ENCODE data around the gene CXCR6.
A peak's percentile ranks its signal among the peaks of the same experiment; 100 is the strongest.

CXCR6 gene

DNA sequence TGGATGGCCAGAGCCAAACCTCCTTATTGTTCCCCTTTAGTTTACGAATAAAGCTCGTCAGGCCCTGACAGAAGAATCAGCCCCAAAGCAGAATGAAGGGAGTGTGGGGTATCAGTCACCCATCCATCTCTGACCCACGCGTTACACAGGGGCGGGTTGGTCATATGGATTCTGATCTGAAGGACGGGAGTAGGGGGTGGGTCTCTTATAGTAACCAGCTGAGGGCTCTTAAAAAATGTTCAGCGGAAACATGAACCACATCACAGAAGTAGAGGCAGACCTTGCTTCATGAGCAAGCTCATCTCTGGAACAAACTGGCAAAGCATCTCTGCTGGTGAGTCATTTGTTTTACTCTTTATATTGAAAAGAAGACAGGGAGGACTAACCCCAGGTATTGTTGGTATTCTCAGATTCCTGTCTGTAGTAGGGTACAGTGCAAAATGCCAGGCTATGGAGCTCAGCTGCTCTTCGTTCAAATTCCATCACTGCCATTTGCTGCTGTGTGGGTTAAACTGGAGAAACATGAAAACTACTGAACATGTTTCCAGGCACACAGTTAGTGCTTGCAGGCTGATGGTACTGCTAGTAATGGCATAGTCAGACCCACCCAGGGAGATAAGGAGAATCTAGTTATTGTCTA lies at the start of gene CXCR6:
TSS of gene CXCR6 (plus strand) at position 258 of the 640 bp plus-strand sequence. CDS start 3,018 bp downstream, outside the sequence.
- Histone ChIP-seq H3K27me3 (ENCODE audit: low read depth, low read length) (no peaks in the 10 kb centered on the region), H3K36me3 (replicated peaks; ENCODE audit: low read depth, low read length) (peaks cover 31% of the 10 kb centered on the region), H3K9ac (ENCODE audit: low read length) (no peak within 1 kb of the TSS), H2AFZ (ENCODE audit: low read depth, low read length) (no peak within 1 kb of the TSS), H3K27ac (ENCODE audit: low read length) (no peak within 1 kb of the TSS), H3K9me3 (ENCODE audit: insufficient read depth, low read length) (no peaks in the 10 kb centered on the region), H3K79me2 (ENCODE audit: low read length) (no peaks in the 10 kb centered on the region), H3K4me3 (ENCODE audit: low read length) (no peak within 1 kb of the TSS), H3K4me2 (ENCODE audit: low read length) (no peak within 1 kb of the TSS), H3K4me1 (ENCODE audit: low read length) (peaks cover 12% of the 10 kb centered on the region), H4K20me1 (ENCODE audit: insufficient read depth, low read length) (0 out of 2 replicates have a peak, but pooled peaks cover 3% of the 10 kb centered on the region)
- TF ChIP-seq EZH2phosphoT487 (IDR thresholded peaks at IDR 0.05; ENCODE audit: low read depth): no peak
- TF ChIP-seq, protein P1, sequence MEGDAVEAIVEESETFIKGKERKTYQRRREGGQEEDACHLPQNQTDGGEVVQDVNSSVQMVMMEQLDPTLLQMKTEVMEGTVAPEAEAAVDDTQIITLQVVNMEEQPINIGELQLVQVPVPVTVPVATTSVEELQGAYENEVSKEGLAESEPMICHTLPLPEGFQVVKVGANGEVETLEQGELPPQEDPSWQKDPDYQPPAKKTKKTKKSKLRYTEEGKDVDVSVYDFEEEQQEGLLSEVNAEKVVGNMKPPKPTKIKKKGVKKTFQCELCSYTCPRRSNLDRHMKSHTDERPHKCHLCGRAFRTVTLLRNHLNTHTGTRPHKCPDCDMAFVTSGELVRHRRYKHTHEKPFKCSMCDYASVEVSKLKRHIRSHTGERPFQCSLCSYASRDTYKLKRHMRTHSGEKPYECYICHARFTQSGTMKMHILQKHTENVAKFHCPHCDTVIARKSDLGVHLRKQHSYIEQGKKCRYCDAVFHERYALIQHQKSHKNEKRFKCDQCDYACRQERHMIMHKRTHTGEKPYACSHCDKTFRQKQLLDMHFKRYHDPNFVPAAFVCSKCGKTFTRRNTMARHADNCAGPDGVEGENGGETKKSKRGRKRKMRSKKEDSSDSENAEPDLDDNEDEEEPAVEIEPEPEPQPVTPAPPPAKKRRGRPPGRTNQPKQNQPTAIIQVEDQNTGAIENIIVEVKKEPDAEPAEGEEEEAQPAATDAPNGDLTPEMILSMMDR (IDR thresholded peaks at IDR 0.05; ENCODE audit: low read depth, low read length): no peak

DNA sequence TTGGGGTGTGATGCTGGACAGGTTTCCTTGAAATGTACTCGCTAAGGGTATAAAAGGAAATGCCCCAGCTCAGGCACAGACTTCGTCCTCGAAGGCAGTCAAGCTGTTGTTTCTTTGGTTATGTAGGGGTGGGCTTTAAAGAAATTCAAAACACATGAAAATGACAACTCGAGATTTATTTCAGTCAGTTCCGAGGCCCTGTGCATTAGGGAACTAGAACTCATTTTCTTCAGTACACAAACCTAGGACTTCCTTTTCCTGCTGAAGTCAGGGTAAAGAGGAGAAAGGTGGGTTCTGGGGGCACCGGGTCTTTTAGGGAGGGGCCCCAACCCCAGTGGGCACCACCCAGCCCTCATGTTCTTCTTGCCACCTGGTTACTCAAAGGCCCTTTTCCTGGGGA lies 49.2 kb upstream of the CXCR6 start:
- Histone ChIP-seq H3K36me3 (replicated peaks; ENCODE audit: low read depth, low read length) (no peaks in the 10 kb centered on the region), H3K9ac (ENCODE audit: low read length) (no peak overlapping the region), H3K79me2 (ENCODE audit: low read length) (no peaks in the 10 kb centered on the region), H3K9me3 (ENCODE audit: insufficient read depth, low read length) (no peaks in the 10 kb centered on the region), H2AFZ (ENCODE audit: low read depth, low read length) (no peak overlapping the region), H3K4me2 (ENCODE audit: low read length) (peak overlapping the region; percentile 5; the same call in 1 of the 2 replicates), H4K20me1 (ENCODE audit: insufficient read depth, low read length) (no peaks in the 10 kb centered on the region), H3K27me3 (ENCODE audit: low read depth, low read length) (peaks cover 86% of the 10 kb centered on the region), H3K4me1 (ENCODE audit: low read length) (no peaks in the 10 kb centered on the region), H3K27ac (ENCODE audit: low read length) (no peak overlapping the region), H3K4me3 (ENCODE audit: low read length) (no peak overlapping the region)
- TF ChIP-seq, protein P1 (IDR thresholded peaks at IDR 0.05; ENCODE audit: low read depth, low read length): no peak
- no peak for TF ChIP-seq EZH2phosphoT487 (IDR thresholded peaks at IDR 0.05; ENCODE audit: low read depth)

DNA sequence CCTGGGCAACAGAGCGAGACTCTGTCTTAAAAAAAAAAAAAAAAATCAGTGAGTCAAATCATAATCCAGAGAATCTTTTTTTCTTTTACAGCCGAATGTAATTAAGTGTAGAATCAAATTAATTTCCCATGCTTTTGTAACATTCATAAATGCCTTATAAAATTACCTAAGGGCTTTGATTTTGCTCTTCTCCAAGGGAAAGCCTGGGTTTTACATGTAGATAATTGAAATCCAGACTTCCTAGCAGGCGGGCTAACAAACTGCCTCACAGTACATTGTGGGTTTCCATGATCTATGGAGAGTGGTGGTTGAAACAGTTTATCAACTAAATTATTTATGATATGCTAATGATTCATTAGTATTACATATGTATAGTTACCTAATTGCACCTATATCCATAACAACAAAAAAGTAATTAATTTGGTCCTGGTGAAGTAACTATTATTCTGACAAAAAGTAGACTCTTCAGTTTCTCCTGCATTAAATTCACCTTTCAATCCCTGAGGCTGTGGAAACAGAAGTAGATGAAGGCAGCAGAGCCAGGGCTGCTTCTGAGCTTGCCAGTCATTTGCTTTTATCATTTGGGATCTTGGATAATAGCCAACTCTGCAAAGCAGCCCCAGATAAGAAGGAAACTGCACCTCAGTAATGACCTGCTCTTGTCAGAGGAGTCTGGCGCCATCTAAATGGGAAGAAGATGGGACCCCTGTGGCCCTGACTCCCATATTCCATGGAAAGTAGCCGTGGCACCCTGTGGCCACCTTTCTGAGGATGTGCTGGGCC lies 47.4 kb upstream of the CXCR6 start:
- Histone ChIP-seq H3K4me2 (ENCODE audit: low read length) (no peak overlapping the region), H3K27me3 (ENCODE audit: low read depth, low read length) (peaks cover 89% of the 10 kb centered on the region), H3K36me3 (replicated peaks; ENCODE audit: low read depth, low read length) (no peaks in the 10 kb centered on the region), H3K4me1 (ENCODE audit: low read length) (no peaks in the 10 kb centered on the region), H3K79me2 (ENCODE audit: low read length) (no peaks in the 10 kb centered on the region), H4K20me1 (ENCODE audit: insufficient read depth, low read length) (no peaks in the 10 kb centered on the region), H3K9ac (ENCODE audit: low read length) (no peak overlapping the region), H2AFZ (ENCODE audit: low read depth, low read length) (no peak overlapping the region), H3K27ac (ENCODE audit: low read length) (no peak overlapping the region), H3K4me3 (ENCODE audit: low read length) (no peak overlapping the region), H3K9me3 (ENCODE audit: insufficient read depth, low read length) (no peaks in the 10 kb centered on the region)
- TF ChIP-seq, protein P1 (IDR thresholded peaks at IDR 0.05; ENCODE audit: low read depth, low read length): no peak
- no peak for TF ChIP-seq EZH2phosphoT487 (IDR thresholded peaks at IDR 0.05; ENCODE audit: low read depth)

DNA sequence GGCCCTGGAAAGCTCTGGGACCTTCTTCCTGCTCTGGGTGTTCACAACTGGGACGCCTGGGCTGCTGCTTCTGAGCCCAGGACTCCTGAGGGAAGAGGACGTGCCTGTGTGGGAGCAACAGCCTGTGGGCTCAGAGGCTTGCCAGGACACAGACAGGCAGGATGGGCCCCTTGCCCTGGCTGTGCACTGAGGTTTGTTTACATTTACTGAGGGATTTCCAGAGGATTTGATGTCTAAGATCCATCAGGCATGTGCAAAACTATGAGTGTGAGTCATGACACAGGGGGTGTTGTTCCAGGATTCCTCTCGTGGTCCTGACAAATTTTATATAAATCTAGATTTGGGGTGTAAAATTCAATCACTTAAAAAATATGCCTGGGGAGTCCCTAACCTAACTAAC lies 46.3 kb upstream of the CXCR6 start:
- Histone ChIP-seq H3K36me3 (replicated peaks; ENCODE audit: low read depth, low read length) (no peaks in the 10 kb centered on the region), H3K4me1 (ENCODE audit: low read length) (no peaks in the 10 kb centered on the region), H3K9me3 (ENCODE audit: insufficient read depth, low read length) (no peaks in the 10 kb centered on the region), H3K9ac (ENCODE audit: low read length) (no peak overlapping the region), H3K27me3 (ENCODE audit: low read depth, low read length) (peaks cover 88% of the 10 kb centered on the region), H3K4me3 (ENCODE audit: low read length) (no peak overlapping the region), H2AFZ (ENCODE audit: low read depth, low read length) (no peak overlapping the region), H4K20me1 (ENCODE audit: insufficient read depth, low read length) (no peaks in the 10 kb centered on the region), H3K79me2 (ENCODE audit: low read length) (no peaks in the 10 kb centered on the region), H3K4me2 (ENCODE audit: low read length) (no peak overlapping the region), H3K27ac (ENCODE audit: low read length) (no peak overlapping the region)
- no peak for TF ChIP-seq EZH2phosphoT487 (IDR thresholded peaks at IDR 0.05; ENCODE audit: low read depth)
- TF ChIP-seq, protein P1 (IDR thresholded peaks at IDR 0.05; ENCODE audit: low read depth, low read length): no peak

Data from OCI-LY3 (cell line).